Colonic mucosa (tissue), 4 donors: ENCODE results near the gene PTPRU. TPM values are rescaled to one million over a fixed set of nuclear protein-coding genes. Genes with fewer than 3 reads are reported as not detected.
A peak's percentile ranks its signal among the peaks of the same experiment; 100 is the strongest.

Source experiments
- DNase-seq: peaks from one replicate; pipeline ENCODE4 v3.0.0-alpha.2; 2020
- H3K27ac ChIP-seq: fragments of 200-600 bp; one replicate; pipeline ENCODE4 v1.8.0; 2021
- H3K27me3 ChIP-seq: fragments of 200-600 bp; one replicate; pipeline ENCODE4 v1.8.0; 2021
- H3K36me3 ChIP-seq: fragments of 200-600 bp; one replicate; pipeline ENCODE4 v1.8.0; 2021
- H3K4me1 ChIP-seq: fragments of 200-600 bp; one replicate; pipeline ENCODE4 v1.8.0; 2021; ENCODE audit warnings: mild to moderate bottlenecking
- H3K4me3 ChIP-seq: fragments of 200-600 bp; one replicate; pipeline ENCODE4 v1.8.0; 2021
- H3K9ac ChIP-seq, 2 donors: one replicate each; pipeline ENCODE4 v1.7.0; 2013; ENCODE audit warnings: control low read depth in 2 of 2, low read depth in 2 of 2, low read length in 2 of 2
- H3K9me3 ChIP-seq: fragments of 200-600 bp; one replicate; pipeline ENCODE4 v1.8.0; 2021
- intact Hi-C: fragments of 100-400 bp; cut with DNase I; formaldehyde crosslinking; loops from one replicate; pipeline ENCODE4 v1.14.1; 2022
- total RNA-seq, 2 donors: library from RNA; stranded (reverse); fragmentation: NEBNext Ultra II Directional in 1 of 2; extraction: Animal tissue kit (Norgen Biotek cat#: 25700) in 1 of 2; gene quantifications; one replicate each; pipeline ENCODE4 v1.2.1, GENCODE V29; 2021
- TF ChIP-seq, protein P1 (sequence below): fragments of 200-600 bp; IDR thresholded peaks from one replicate; pipeline ENCODE4 v1.8.0; 2022; ENCODE audit warnings: antibody characterized with exemption, mild to moderate bottlenecking
- donor health status: healthy.
- donor health status: DM: no; HTN: no; CAD: no.
- donor health status: DM: no; HTN: no; CAD: no.

The PTPRU gene
- total RNA-seq, 2 donors from 2014 or later, result 2.3 to 4.8 TPM

DNA sequence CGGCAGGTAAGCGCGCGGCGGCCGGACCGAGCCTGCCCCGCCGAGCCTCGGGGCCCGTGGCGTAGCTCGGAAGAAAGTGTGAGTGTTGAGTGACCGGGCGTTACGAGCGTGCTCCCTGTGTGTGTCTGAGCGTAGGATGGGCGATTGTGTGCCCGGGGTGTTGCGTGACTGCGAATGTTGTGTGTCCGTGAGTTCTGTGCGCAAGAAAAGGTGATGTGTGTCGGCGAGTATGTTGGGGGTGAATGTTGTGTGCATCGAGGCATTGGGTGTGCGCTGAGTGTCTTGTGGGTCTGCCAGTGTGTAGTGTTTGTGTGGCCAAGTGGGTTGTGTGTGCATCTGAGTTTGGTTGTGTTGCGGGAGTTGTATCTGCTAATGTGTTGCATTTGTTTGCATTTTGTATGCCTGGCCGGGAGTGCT is 398 bp downstream of the PTPRU start:
- TF ChIP-seq, protein P1, sequence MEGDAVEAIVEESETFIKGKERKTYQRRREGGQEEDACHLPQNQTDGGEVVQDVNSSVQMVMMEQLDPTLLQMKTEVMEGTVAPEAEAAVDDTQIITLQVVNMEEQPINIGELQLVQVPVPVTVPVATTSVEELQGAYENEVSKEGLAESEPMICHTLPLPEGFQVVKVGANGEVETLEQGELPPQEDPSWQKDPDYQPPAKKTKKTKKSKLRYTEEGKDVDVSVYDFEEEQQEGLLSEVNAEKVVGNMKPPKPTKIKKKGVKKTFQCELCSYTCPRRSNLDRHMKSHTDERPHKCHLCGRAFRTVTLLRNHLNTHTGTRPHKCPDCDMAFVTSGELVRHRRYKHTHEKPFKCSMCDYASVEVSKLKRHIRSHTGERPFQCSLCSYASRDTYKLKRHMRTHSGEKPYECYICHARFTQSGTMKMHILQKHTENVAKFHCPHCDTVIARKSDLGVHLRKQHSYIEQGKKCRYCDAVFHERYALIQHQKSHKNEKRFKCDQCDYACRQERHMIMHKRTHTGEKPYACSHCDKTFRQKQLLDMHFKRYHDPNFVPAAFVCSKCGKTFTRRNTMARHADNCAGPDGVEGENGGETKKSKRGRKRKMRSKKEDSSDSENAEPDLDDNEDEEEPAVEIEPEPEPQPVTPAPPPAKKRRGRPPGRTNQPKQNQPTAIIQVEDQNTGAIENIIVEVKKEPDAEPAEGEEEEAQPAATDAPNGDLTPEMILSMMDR, result no peak
- no peak for DNase-seq
- Histone ChIP-seq H3K27ac (no peak overlapping the region), H3K27me3 (peaks cover 23% of the 10 kb centered on the region), H3K4me3 (peak overlapping the region; percentile 56), H3K36me3 (no peaks in the 10 kb centered on the region), H3K4me1 (peaks cover 6% of the 10 kb centered on the region), H3K9ac (peak overlapping the region; percentile 48 to 70), H3K9me3 (no peaks in the 10 kb centered on the region)
- intact Hi-C loops, result loop anchor here (5.0 to 10.0 kb wide), 5 partner anchors 611 to 1471 kb away; no protein-coding TSS in a partner anchor

DNA sequence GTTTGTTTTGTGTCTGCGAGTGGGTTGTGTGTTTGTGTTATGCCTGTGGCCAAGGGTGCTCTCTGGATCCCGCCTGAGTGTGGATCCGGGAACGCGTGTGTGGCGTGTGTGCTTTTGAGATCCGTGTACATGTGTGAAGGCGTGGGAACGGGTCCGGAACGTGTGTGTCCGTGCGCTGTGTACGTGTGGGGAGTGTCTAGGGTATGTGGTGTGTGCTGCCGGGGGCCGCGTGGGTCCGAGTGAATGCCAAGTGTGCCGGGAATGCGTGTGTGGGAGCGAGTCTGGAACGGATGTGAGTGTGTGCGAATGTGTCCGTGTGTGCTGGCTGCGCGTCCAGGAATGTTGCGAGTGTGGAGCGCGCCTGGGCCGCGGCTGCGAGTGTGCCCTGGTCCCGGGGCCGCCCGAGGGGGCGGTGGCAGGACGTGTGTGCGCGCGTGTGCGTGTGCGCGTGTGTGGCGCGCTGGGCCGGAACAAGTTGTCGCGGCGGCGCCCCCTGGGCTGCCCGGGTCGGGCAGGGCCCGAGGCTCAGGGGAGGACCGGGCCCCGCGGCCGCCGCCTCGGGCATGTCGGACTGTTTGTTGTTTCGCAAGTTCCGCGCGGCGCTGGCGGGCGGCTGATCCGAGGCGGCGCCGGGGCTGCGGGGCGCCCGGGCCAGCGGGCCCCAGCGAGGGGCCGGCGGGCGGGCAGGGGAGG is 953 bp downstream of the PTPRU start:
- Histone ChIP-seq H3K36me3 (no peaks in the 10 kb centered on the region), H3K9me3 (no peaks in the 10 kb centered on the region), H3K27me3 (peaks cover 23% of the 10 kb centered on the region), H3K27ac (no peak overlapping the region), H3K4me1 (peaks cover 6% of the 10 kb centered on the region), H3K4me3 (peak overlapping the region; percentile 56), H3K9ac (peak overlapping the region; percentile 48 to 70)
- intact Hi-C loops, result loop anchor here (5.0 to 10.0 kb wide), 5 partner anchors 610 to 1470 kb away; no protein-coding TSS in a partner anchor
- TF ChIP-seq, protein P1, result no peak
- DNase-seq, result peak; percentile 35

DNA sequence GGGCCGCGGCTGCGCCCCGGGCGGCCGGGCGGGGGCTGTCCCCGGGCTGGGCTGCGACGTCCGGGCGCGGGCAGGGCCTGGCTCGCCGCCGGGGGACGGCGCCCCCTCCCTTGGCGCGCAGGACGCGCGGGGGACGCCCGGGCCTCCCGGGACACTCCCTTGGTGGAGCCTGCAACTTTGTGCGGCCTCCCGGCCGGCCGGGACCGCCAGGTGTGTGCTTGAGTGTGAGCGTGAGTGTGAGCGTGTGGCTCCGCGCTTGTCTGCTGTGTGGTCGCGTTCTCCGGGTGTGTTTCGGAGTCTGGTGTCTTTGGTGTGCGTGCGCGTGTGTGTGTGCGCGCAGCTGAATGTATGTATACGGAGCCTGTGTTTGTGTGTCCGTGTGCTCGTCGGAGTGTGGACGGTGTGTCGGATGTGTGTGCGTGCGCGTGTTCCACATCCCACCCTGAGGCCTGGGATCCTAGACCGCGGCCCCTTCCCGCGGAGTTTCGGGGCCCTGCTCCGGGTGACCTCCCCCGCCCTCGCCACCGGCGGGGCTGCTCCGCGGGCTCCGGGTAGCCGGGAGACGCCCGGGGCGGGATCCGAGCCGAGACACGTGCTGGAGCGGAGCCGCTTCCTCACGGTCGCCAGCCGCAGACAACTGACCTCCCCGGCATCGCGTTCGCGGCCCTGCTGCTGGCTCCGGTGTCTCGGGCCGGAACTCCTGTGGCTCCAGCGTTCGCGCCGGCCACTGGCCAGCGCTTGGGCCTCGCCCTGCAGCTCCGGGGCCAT is 1.7 kb downstream of the PTPRU start:
- Histone ChIP-seq H3K27me3 (peaks cover 23% of the 10 kb centered on the region), H3K9me3 (no peaks in the 10 kb centered on the region), H3K36me3 (no peaks in the 10 kb centered on the region), H3K27ac (no peak overlapping the region), H3K4me1 (peaks cover 6% of the 10 kb centered on the region), H3K4me3 (peak overlapping the region; percentile 30), H3K9ac (peak overlapping the region; percentile 40 to 55)
- DNase-seq, result peak; percentile 39
- intact Hi-C loops, result loop anchor here (5.0 to 10.0 kb wide), 5 partner anchors 609 to 1469 kb away; no protein-coding TSS in a partner anchor
- TF ChIP-seq, protein P1, result no peak

- Histone ChIP-seq H3K4me1 (peaks cover 6% of the 10 kb centered on the region), H3K27me3 (peaks cover 23% of the 10 kb centered on the region), H3K36me3 (no peaks in the 10 kb centered on the region), H3K27ac (no peak overlapping the region), H3K4me3 (peak overlapping the region; percentile 30), H3K9me3 (no peaks in the 10 kb centered on the region), H3K9ac (no peak overlapping the region)
- DNase-seq, result no peak
- intact Hi-C loops, result loop anchor here (5.0 to 10.0 kb wide), 5 partner anchors 609 to 1469 kb away; no protein-coding TSS in a partner anchor
- TF ChIP-seq, protein P1, result no peak
These were observed 2.3 kb downstream of the PTPRU start for GRCh38 chr1:29238620-29239002.

DNA sequence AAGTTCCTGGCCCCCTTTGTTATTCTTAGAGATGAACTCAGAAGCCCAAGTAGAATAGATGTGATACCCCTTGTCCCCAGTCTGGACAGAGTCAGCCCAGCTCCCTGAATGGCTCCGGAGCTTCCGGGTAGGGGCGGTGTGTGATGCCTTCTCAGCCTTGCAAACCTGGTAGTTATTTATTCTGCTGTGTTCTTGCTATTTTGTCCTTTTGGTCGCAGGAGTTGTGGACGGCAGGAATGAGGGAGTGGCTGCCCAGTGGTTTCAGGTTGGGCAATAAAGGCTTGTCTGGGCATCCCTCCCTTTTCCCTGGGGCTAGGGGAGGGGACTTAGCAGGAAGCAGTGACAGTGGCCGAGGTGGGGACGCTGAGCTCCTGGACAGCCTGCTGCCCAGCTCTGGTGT is 2.8 kb downstream of the PTPRU start:
- Histone ChIP-seq H3K4me1 (peaks cover 6% of the 10 kb centered on the region), H3K27me3 (peaks cover 23% of the 10 kb centered on the region), H3K4me3 (no peak overlapping the region), H3K27ac (no peak overlapping the region), H3K36me3 (no peaks in the 10 kb centered on the region), H3K9ac (no peak overlapping the region), H3K9me3 (no peaks in the 10 kb centered on the region)
- intact Hi-C loops, result loop anchor here (5.0 to 10.0 kb wide), 5 partner anchors 608 to 1468 kb away; no protein-coding TSS in a partner anchor
- DNase-seq, result no peak
- TF ChIP-seq, protein P1, result no peak
